Measurements from ENCODE around the gene PCCA.

DNA sequence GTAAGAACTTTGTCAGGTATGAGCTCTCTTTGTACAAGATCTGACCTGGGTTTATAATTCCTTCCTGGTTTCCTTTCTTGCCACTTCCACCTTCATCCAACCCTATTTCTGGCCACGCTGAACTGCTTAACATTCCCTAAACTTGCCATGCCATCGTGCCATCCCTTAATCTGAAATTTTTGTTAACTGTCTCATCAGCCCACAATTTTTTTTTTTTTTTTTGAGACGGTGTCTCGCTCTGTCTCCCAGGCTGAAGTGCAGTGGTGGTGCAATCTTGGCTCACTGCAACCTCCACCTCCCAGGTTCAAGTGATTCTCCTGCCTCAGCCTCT, 355.1 kb downstream of the PCCA start:
- TF ChIP-seq, protein P1, sequence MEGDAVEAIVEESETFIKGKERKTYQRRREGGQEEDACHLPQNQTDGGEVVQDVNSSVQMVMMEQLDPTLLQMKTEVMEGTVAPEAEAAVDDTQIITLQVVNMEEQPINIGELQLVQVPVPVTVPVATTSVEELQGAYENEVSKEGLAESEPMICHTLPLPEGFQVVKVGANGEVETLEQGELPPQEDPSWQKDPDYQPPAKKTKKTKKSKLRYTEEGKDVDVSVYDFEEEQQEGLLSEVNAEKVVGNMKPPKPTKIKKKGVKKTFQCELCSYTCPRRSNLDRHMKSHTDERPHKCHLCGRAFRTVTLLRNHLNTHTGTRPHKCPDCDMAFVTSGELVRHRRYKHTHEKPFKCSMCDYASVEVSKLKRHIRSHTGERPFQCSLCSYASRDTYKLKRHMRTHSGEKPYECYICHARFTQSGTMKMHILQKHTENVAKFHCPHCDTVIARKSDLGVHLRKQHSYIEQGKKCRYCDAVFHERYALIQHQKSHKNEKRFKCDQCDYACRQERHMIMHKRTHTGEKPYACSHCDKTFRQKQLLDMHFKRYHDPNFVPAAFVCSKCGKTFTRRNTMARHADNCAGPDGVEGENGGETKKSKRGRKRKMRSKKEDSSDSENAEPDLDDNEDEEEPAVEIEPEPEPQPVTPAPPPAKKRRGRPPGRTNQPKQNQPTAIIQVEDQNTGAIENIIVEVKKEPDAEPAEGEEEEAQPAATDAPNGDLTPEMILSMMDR (IDR thresholded peaks at IDR 0.05), result no peak
- TF ChIP-seq POLR2AphosphoS5 (IDR thresholded peaks at IDR 0.05), result no peak
- no peak for TF ChIP-seq POLR2A (IDR thresholded peaks at IDR 0.05)

All from suprapubic skin (tissue), 4 donors.